RCC 7860 (cell line): ENCODE results near the gene LYZL1.
"Not testable (repeated sequence)": the region's sequence is repeated elsewhere in the genome, so short reads cannot be mapped to it uniquely, and the experiment has no call there.

Experiments
- DNase-seq: peaks from one replicate; pipeline ENCODE4 v3.0.0-alpha.2; 2015; ENCODE audit warnings: low spot score
- FAIRE-seq: peaks from 2 replicates; lab custom pipeline; 2012; peaks lifted over from hg19 to GRCh38; lab: Jason Lieb, UNC

The LYZL1 gene

GRCh38 chr10:29259498-29259897 is 29.4 kb upstream of the LYZL1 start:
- no peak for FAIRE-seq

GRCh38 chr10:29263506-29263905 is 25.4 kb upstream of the LYZL1 start:
- no peak for DNase-seq
- FAIRE-seq, result no peak

More at GRCh38 chr10:29259498-29259897, 29.4 kb upstream of the LYZL1 start:
- no peak for DNase-seq

DNA sequence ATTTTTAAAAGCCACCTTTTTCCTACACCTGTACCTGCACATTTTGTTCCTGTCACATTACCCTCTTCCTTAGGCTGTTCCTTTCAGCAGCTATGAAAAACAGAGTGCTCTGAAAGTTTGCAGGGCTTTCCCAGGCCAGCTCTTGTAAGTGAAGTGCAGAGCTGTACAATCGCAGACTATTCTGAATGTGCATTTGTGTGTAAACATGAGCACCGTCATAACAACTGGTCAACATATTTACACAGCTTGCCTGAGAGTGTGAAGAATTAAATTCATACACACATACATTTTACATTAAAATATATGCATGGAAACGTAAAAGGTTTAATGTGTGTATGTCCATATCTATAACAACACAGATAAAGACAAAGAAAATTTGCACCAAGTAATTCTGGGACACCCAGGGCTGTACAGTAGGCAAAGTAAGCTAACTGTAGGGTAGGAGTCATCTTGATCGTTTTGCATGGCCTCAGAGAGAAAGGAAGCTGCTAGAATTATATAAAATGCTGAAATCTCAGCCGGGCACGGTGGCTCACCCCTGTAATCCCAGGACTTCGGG is 23.6 kb upstream of the LYZL1 start:
- FAIRE-seq, result no peak
- no peak for DNase-seq

GRCh38 chr10:29266641-29267040 is 22.2 kb upstream of the LYZL1 start:
- DNase-seq, result no peak
- FAIRE-seq, result no peak

- peak; percentile 63 for DNase-seq
- FAIRE-seq, result peak; percentile 77
Measured at GRCh38 chr10:29268011-29268410, 20.9 kb upstream of the LYZL1 start.

GRCh38 chr10:29269486-29269885 is 19.4 kb upstream of the LYZL1 start:
- FAIRE-seq (no peak), DNase-seq (no peak)

- DNase-seq, result no peak
- no peak for FAIRE-seq
Measured at GRCh38 chr10:29270883-29271282, 18.0 kb upstream of the LYZL1 start.

GRCh38 chr10:29271877-29272276 is 17.0 kb upstream of the LYZL1 start:
- DNase-seq (no peak), FAIRE-seq (no peak)

DNA sequence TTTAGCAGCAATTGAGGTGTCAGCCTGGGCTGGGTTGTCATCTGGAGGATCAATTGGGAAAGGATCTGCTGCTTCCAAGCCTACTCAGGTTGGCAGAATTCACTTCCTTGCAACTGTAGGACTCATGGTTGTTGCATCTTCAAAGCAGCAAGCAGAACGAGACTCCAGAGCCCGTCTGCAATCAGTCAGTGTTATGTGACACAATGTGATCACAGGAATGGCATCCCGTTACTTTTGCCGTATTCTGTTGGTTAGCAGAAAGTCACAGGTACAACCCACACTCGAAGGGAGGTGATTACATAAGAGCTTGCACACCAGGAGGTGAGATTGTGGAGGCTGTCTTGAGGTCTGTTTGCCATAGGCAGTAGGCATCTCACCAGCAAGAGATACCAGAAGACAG is 15.4 kb upstream of the LYZL1 start:
- no peak for DNase-seq
- no peak for FAIRE-seq

GRCh38 chr10:29276251-29276850 is 12.5 kb upstream of the LYZL1 start:
- FAIRE-seq (peak; percentile 45), DNase-seq (no peak)

DNA sequence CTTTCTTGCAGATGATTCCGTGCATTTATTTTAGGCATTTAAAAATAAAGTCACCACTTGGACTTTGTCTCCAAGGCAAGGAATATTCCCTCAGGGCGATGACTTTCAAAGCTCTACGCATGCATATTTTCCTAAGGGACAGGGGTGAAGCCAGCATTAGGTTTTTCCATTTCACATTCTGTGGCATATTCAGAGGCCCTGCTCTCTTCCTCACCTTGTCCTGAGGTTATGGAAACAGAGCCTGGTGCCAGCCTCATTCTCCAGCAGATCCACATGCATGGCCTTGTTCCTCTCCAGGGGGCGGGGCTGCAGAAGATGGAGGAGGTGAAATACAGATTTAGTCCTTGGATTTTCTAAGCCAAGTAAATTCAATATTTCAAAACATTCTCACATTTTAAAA is 11.6 kb upstream of the LYZL1 start:
- no peak for FAIRE-seq
- no peak for DNase-seq

DNA sequence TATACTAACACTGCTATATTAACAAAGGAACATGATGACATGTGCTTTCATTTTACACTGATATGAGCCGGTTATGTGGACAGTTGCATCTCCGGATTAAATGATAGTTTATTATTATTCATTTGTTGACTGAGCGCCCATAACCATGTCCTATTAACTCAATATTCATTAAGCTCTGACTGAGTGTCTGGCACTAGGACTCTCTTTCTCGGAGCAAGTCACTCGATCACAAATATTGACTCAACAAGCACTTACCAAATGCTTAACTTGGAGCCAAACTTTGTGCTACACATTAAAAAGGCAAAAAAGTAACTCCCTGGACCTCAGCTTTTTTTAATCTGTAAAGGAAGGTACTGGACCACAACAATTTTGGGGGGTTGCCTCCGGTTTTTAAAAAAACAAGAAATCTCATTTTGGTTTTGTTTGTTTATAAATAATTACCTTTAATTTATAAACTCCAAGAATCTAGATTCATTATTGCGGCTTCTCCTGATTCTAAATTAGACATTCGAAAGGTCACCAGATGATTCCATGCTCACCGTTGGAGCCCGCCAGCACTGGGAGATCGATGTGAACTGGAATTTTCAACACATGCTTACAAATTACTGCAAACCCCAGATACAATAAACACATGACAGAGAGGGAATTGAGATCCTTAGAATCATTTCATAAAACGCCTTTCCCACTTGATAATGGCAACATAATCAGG is 8.9 kb upstream of the LYZL1 start:
- DNase-seq (no peak), FAIRE-seq (no peak)

DNA sequence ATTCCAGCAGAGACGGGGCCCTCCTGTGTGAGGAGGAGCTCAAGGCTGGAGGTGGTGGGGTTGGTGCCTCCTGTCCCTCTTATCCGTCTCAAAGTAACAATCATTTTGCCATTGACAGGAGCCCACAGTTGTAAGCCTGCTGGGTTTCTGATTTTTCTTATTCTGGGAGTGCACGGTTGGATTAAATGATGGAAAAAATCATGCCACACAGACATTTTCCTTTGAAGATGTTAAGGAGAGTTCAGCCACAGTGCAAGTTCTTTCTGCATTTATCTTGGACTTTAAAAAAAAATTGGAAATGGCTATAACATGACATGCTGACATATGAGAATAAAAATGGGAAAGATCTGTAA is 8.4 kb upstream of the LYZL1 start:
- DNase-seq, result no peak
- no peak for FAIRE-seq

DNA sequence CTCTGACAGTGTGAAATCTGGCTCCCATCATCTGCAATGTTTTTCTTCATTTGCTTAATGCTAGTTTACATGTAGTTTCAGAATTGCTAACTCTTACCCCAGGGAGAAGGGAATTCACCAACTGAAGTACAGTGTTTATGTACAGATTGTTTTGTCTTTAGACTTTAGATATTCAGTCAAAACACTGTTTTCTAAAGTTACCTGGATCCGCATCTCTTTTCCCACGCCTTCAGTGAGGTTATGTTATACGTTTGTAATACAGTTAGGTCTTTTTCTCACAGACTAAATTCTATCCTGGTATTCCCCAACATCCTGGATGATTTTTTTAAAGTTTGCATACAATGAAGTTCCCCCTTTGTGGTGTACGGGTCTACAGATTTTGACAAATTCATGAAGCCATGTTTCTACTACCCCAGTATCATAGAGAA is 3.2 kb upstream of the LYZL1 start:
- DNase-seq, result no peak

DNA sequence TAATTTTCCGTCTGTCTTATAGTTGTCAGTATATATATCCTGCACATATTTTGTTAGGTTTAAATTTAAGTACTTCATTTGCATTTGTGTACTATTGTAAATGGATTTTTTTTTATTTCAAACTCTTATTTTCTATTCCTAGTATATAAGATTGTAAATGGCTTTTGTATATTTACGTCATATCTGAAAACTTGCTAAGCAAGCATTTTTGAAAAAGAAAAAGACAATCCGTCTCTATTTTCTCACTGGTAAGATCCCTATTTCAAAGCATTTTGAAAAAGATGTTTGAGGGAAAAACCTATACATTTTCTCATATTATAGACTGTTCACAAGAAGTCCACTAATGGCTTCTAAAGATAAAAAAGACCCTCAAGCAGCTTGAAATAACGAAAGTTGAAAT is 1.2 kb upstream of the LYZL1 start:
- DNase-seq (no peak), FAIRE-seq (no peak)

More for the DNA sequence above, 3.2 kb upstream of the LYZL1 start:
- FAIRE-seq, result no peak

DNA sequence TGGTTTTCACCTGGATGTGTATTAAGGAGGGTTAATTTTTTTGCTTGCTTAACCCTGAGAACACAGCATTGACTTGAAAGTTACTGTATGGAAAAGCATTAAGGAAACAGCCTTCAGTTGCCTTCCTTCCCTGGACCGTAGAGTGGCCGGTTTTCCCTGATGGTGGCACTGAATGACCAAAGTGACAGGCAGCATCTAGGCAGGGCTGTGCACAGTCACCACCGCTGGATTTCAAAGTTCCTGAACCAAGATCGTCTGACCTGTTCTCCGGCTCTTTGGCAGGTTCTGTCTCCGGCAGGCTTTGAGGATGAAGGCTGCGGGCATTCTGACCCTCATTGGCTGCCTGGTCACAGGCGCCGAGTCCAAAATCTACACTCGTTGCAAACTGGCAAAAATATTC is 2.7 kb downstream of the LYZL1 start:
- DNase-seq, FAIRE-seq: not testable (repeated sequence)

- not testable (repeated sequence) for DNase-seq, FAIRE-seq
Measured at GRCh38 chr10:29292406-29292805, 3.5 kb downstream of the LYZL1 start.

- DNase-seq (no peak), FAIRE-seq (no peak)
Measured at GRCh38 chr10:29295813-29296212, 6.9 kb downstream of the LYZL1 start.

GRCh38 chr10:29297678-29298077 is 8.8 kb downstream of the LYZL1 start:
- no peak for FAIRE-seq

DNA sequence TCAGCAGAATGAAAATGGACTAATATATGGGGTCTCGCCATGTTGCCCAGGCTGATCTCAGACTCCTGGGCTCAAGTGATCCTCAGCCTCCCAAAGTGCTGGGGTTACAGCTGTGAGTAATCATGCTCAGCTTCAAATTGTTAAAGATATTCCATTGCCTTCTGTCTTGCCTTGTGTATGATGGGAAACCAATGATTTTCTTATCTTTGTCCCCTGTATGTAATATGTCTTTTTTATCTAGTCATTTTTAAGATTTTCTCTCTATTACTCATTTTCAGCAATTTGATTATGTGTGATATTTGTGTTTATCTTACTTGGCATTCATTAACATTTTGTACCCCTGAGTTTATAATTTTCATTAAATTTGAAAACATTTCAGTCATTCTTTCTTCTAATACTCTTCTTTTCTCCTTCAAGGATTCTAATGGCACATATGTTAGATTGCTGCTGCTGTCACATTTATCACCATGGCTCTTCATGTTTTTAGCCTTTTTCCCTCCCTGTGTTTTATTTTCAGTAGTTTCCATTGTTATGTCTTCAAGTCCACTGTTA is 12.6 kb downstream of the LYZL1 start:
- FAIRE-seq, result no peak

More at GRCh38 chr10:29297678-29298077, 8.8 kb downstream of the LYZL1 start:
- DNase-seq, result no peak

GRCh38 chr10:29302499-29302898 is 13.6 kb downstream of the LYZL1 start:
- DNase-seq (no peak), FAIRE-seq (no peak)

More for the DNA sequence above, 12.6 kb downstream of the LYZL1 start:
- DNase-seq, result no peak
